H1 (cell line): Measurements from ENCODE around the gene LILRB3. TPM values are rescaled to one million over a fixed set of nuclear protein-coding genes. Genes with fewer than 3 reads are reported as not detected.
A peak's percentile ranks its signal among the peaks of the same experiment; 100 is the strongest.

Experiments
- CTCF ChIA-PET: fragments of 300-600 bp; sonication (Branson Sonifier 250); formaldehyde crosslinking; loops from one replicate; lab custom pipeline; 2021; ENCODE audit not compliant: partially characterized antibody; lab: Charles Lee
- POLR2A ChIA-PET: fragments of 300-600 bp; sonication (Branson Sonifier 250); formaldehyde crosslinking; loops from one replicate; lab custom pipeline; 2021; ENCODE audit warnings: inconsistent platforms; ENCODE audit not compliant: partially characterized antibody; lab: Charles Lee
- DNase-seq, 2 experiments: peaks; one replicate each; pipeline versions ENCODE4 v3.0.0 to v3.0.0-alpha.2; 2010 to 2022; ENCODE audit warnings: low spot score in 2 of 2, low read depth in 1 of 2, mixed read lengths in 1 of 2
- FAIRE-seq: peaks from 2 replicates; lab custom pipeline; 2011; peaks lifted over from hg19 to GRCh38; lab: Jason Lieb, UNC
- H2AFZ ChIP-seq: 2 replicates; pipeline ENCODE4 v1.8.1; 2012; ENCODE audit warnings: low read length, inconsistent platforms
- H2AK5ac ChIP-seq: 2 replicates; pipeline ENCODE4 v1.6.1; 2013; ENCODE audit warnings: low read depth, low read length
- H2BK120ac ChIP-seq: replicated peaks from 2 replicates; pipeline ENCODE3; 2013; ENCODE audit warnings: low read depth, low read length, inconsistent platforms
- H2BK12ac ChIP-seq: 2 replicates; pipeline ENCODE4 v1.6.1; 2013; ENCODE audit warnings: low read depth, low read length
- H2BK15ac ChIP-seq: 2 replicates; pipeline ENCODE4 v1.6.1; 2013; ENCODE audit warnings: low read length
- H2BK20ac ChIP-seq: 2 replicates; pipeline ENCODE4 v1.6.1; 2013; ENCODE audit warnings: low read length
- H2BK5ac ChIP-seq: 2 replicates; pipeline ENCODE4 v1.6.1; 2013; ENCODE audit warnings: low read depth, low read length
- H3K14ac ChIP-seq: 2 replicates; pipeline ENCODE4 v1.6.1; 2013; ENCODE audit warnings: inconsistent platforms; ENCODE audit not compliant: insufficient read length
- H3K18ac ChIP-seq: 2 replicates; pipeline ENCODE4 v1.6.1; 2013; ENCODE audit warnings: low read length; ENCODE audit errors: extremely low read depth
- H3K23ac ChIP-seq: 2 replicates; pipeline ENCODE4 v1.6.1; 2013; ENCODE audit warnings: inconsistent platforms; ENCODE audit not compliant: insufficient read length
- H3K23me2 ChIP-seq: 2 replicates; pipeline ENCODE4 v1.6.1; 2013; ENCODE audit warnings: low read depth, low read length
- H3K27ac ChIP-seq: 2 replicates; pipeline ENCODE4 v1.6.1; 2011; ENCODE audit warnings: low read depth, low read length, inconsistent platforms
- H3K27me3 ChIP-seq, 4 experiments: replicated peaks in 1 of 4; 1 replicate in 1 of 4; 2 replicates in 3 of 4; pipeline versions ENCODE4 v1.6.1 to v1.8.1; 2011 to 2013; ENCODE audit warnings: low read length in 3 of 4, mild to moderate bottlenecking in 3 of 4, inconsistent platforms in 2 of 4, mixed read lengths in 2 of 4, moderate library complexity in 1 of 4; ENCODE audit not compliant: control insufficient read depth in 3 of 4, insufficient read depth in 3 of 4; ENCODE audit errors: extremely low read depth in 1 of 4
- H3K36me3 ChIP-seq, 4 experiments: 2 replicates each; pipeline versions ENCODE4 v1.6.1 to v1.8.1; 2011 to 2013; ENCODE audit warnings: mild to moderate bottlenecking in 4 of 4, low read length in 3 of 4, moderate library complexity in 2 of 4, control low read depth in 1 of 4, inconsistent platforms in 1 of 4; ENCODE audit not compliant: insufficient read depth in 4 of 4, control insufficient read depth in 2 of 4
- H3K4ac ChIP-seq: replicated peaks from 2 replicates; pipeline ENCODE3; 2013; ENCODE audit warnings: low read length, low read depth, mixed read lengths, inconsistent platforms; ENCODE audit not compliant: insufficient read length
- H3K4me1 ChIP-seq, 4 experiments: replicated peaks in 1 of 4; 1 replicate in 1 of 4; 2 replicates in 3 of 4; pipeline versions ENCODE4 v1.6.1 to v1.8.1; 2011 to 2013; ENCODE audit warnings: low read length in 3 of 4, inconsistent platforms in 2 of 4, mixed read lengths in 1 of 4; ENCODE audit not compliant: insufficient read depth in 4 of 4, control insufficient read depth in 3 of 4
- H3K4me2 ChIP-seq, 2 experiments: 2 replicates each; pipeline versions ENCODE4 v1.6.1 to v1.8.1; 2011 to 2013; ENCODE audit warnings: low read depth in 2 of 2, low read length in 2 of 2, control low read depth in 1 of 2, inconsistent platforms in 1 of 2, mild to moderate bottlenecking in 1 of 2; ENCODE audit not compliant: insufficient read depth in 1 of 2
- H3K4me3 ChIP-seq, 4 experiments: fragments of 200-600, 300-600 bp in 1 of 4; sonication (generic), shearing (Covaris generic), sonication (Bioruptor Twin) in 1 of 4; 2 replicates each; pipeline versions ENCODE4 v1.5.1 to v1.8.1; 2011 to 2016; ENCODE audit warnings: low read length in 4 of 4, low read depth in 3 of 4, control low read depth in 2 of 4, inconsistent platforms in 2 of 4, mild to moderate bottlenecking in 2 of 4, mixed read lengths in 1 of 4, moderate library complexity in 1 of 4; ENCODE audit not compliant: insufficient read depth in 2 of 4; ENCODE audit errors: extremely low read depth in 1 of 4
- H3K56ac ChIP-seq: replicated peaks from 2 replicates; pipeline ENCODE3; 2013; ENCODE audit warnings: low read depth, mild to moderate bottlenecking, mixed read lengths, low read length, inconsistent platforms; ENCODE audit not compliant: insufficient read length
- H3K79me1 ChIP-seq: 2 replicates; pipeline ENCODE4 v1.6.1; 2013; ENCODE audit warnings: low read depth, low read length, control low read depth
- H3K79me2 ChIP-seq, 2 experiments: 2 replicates each; pipeline versions ENCODE4 v1.6.1 to v1.8.1; 2012 to 2013; ENCODE audit warnings: low read length in 2 of 2, mild to moderate bottlenecking in 2 of 2, inconsistent platforms in 1 of 2; ENCODE audit not compliant: insufficient read depth in 2 of 2, control insufficient read depth in 1 of 2
- H3K9ac ChIP-seq, 4 experiments: replicated peaks in 1 of 4; 1 replicate in 1 of 4; 2 replicates in 3 of 4; pipeline versions ENCODE4 v1.6.1 to v1.8.1; 2011 to 2013; ENCODE audit warnings: low read depth in 3 of 4, low read length in 3 of 4, control low read depth in 2 of 4, mild to moderate bottlenecking in 2 of 4, moderate library complexity in 2 of 4, inconsistent platforms in 1 of 4; ENCODE audit errors: extremely low read depth in 1 of 4
- H3K9me3 ChIP-seq, 2 experiments: 2 replicates each; pipeline versions ENCODE4 v1.6.1 to v1.8.1; 2012 to 2013; ENCODE audit warnings: mild to moderate bottlenecking in 2 of 2, moderate library complexity in 2 of 2, control low read depth in 1 of 2, inconsistent platforms in 1 of 2, low read depth in 1 of 2, low read length in 1 of 2, mixed read lengths in 1 of 2; ENCODE audit not compliant: insufficient read depth in 2 of 2
- H4K20me1 ChIP-seq, 2 experiments: replicated peaks in 1 of 2; 2 replicates each; pipeline versions ENCODE3 to v1.8.1; 2011 to 2013; ENCODE audit warnings: inconsistent platforms in 2 of 2, low read length in 2 of 2, mild to moderate bottlenecking in 1 of 2; ENCODE audit not compliant: insufficient read depth in 2 of 2, control insufficient read depth in 1 of 2
- H4K5ac ChIP-seq: 2 replicates; pipeline ENCODE4 v1.6.1; 2013; ENCODE audit warnings: low read length, low read depth, mixed read lengths, inconsistent platforms; ENCODE audit not compliant: insufficient read length
- H4K8ac ChIP-seq: 2 replicates; pipeline ENCODE4 v1.8.0; 2013; ENCODE audit warnings: mild to moderate bottlenecking, moderate library complexity, low read length, inconsistent platforms; ENCODE audit not compliant: insufficient read depth; ENCODE audit errors: extremely low read depth
- H4K91ac ChIP-seq: replicated peaks from 2 replicates; pipeline ENCODE3; 2013; ENCODE audit warnings: low read length, mixed read lengths, inconsistent platforms; ENCODE audit not compliant: insufficient read length
- ASH2L ChIP-seq: fragments of 200-600, 300-600 bp; sonication (generic); IDR thresholded peaks from one replicate; pipeline ENCODE4 v1.7.1; 2017; ENCODE audit warnings: low read length
- POLR2A ChIP-seq, 2 experiments: IDR thresholded peaks; 1 replicate in 1 of 2; 2 replicates in 1 of 2; pipeline ENCODE4 v1.6.1; 2011; ENCODE audit warnings: low read depth in 2 of 2, low read length in 2 of 2, mild to moderate bottlenecking in 2 of 2; ENCODE audit errors: control extremely low read depth in 1 of 2
- POLR2AphosphoS5 ChIP-seq: IDR thresholded peaks from 2 replicates; pipeline ENCODE4 v1.6.1; 2011; ENCODE audit warnings: low read depth, low read length
- WGBS, 2 experiments: shearing (Covaris generic) in 1 of 2; methylation state at CpG; one replicate each; pipeline versions ENCODE4 v1.1.6 to v1.1.7; 2013 to 2015; ENCODE audit warnings: low lambda C conversion rate in 2 of 2, mixed read lengths in 2 of 2, inconsistent platforms in 1 of 2, low coverage in 1 of 2, missing lambda C conversion rate in 1 of 2; ENCODE audit not compliant: insufficient replicate concordance in 2 of 2, insufficient coverage in 1 of 2, insufficient read length in 1 of 2; ENCODE audit errors: extremely low coverage in 1 of 2, missing lambda C conversion rate in 1 of 2; 5-methylcytosine and 5-hydroxymethylcytosine counted together
- polyA plus RNA-seq, 7 experiments: library from polyadenylated mRNA; depleted of rRNA in 3 of 7; stranded (reverse) in 5 of 7; unstranded in 2 of 7; fragments of >200 nt in 5 of 7; fragments of 200-250 nt in 2 of 7; gene quantifications; 1 replicate in 5 of 7; 2 replicates in 1 of 7; 4 replicates in 1 of 7; pipeline versions ENCODE4 v1.2.1 to v1.2.3, GENCODE V29; 2011 to 2013; ENCODE audit warnings: missing spikeins in 2 of 7, mixed read lengths in 2 of 7
- total RNA-seq: library from RNA; stranded (reverse); fragmentation: NEBNext Ultra II Directional; extraction: Animal tissue kit (Norgen Biotek cat#: 25700); gene quantifications from 2 replicates; pipeline ENCODE4 v1.2.1, GENCODE V29; 2021

The LILRB3 gene
- total and polyA plus RNA-seq, 2 of the 8 experiments (the other 6 are each of a cell fraction or from before 2014, with no cell fraction given) = not detected

DNA sequence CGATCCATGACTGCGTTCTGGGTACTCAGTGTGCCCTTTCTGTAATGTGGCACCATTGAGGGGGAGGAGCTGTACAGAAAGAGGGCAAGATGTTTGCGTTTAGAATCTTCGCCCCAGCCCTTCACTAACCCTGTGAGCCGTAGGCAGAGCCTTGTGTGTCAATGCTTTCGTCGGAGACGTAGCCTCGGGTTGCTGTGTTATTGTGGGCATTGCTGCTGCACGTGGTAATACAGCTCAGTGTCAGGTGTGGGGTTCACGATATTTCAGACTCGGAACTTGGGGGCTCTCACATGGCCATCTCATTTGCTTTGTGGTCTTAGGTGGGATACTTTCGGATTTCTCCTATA, 16.0 kb downstream of the LILRB3 start:
- Histone ChIP-seq H3K9ac (no peak overlapping the region), H3K79me2 (peaks cover 24 to 52% of the 10 kb centered on the region in 2 experiments), H3K14ac (no peak overlapping the region), H3K23me2 (peaks cover 16% of the 10 kb centered on the region), H2BK5ac (0 out of 2 replicates have a peak overlapping the region, but pooled peaks have one; percentile 3)
- 89% methylated on average over 13 of the region's 13 CpGs; no CpG with 5 or more reads in 1 of the 2 experiments for WGBS, 2 experiments
- CTCF ChIA-PET = interaction anchor here (0.8 kb wide), 1 partner anchor 37 kb away, joined by 4 read pairs; no protein-coding TSS in a partner anchor
- peak; percentile 44 for TF ChIP-seq POLR2AphosphoS5
- peak in 1 of 2 experiments; percentile 20; a peak in 1 of 3 replicates for TF ChIP-seq POLR2A (IDR thresholded peaks at IDR 0.05; ENCODE audit: control extremely low read depth in 1 of 2, low read depth in 2 of 2, low read length in 2 of 2)
- TF ChIP-seq ASH2L = no peak
- TF ChIP-seq, all 59 proteins: peak for 2
- Histone ChIP-seq H3K4ac (no peak overlapping the region), H2BK120ac (no peak overlapping the region), H3K79me1 (peaks cover 21% of the 10 kb centered on the region), H4K20me1 (peaks cover 54 to 58% of the 10 kb centered on the region in 2 experiments), H2AFZ (no peak overlapping the region), H3K4me1 (peaks cover 12 to 25% (median 19%) of the 10 kb centered on the region in 4 experiments), H3K23ac (no peak overlapping the region), H4K5ac (no peak overlapping the region), H4K8ac (no peak overlapping the region), H3K9me3 (no peaks in the 10 kb centered on the region), H3K36me3 (peaks cover 45 to 66% (median 60%) of the 10 kb centered on the region in 4 experiments), H3K27me3 (no peaks in the 10 kb centered on the region), H4K91ac (no peak overlapping the region), H2BK20ac (no peak overlapping the region), H2BK15ac (no peak overlapping the region), H3K27ac (no peak overlapping the region), H3K4me3 (0 out of 8 replicates have a peak overlapping the region, but pooled peaks of 1 of the 4 experiments have one; percentile 10), H3K4me2 (peak overlapping the region; percentile 4 to 22; a peak in 1 of 4 replicates), H3K18ac (no peak overlapping the region), H2BK12ac (no peak overlapping the region), H3K56ac (no peak overlapping the region), H2AK5ac (no peak overlapping the region)
- POLR2A ChIA-PET = interaction anchor here (1.0 to 23.4 kb wide), 10 partner anchors 10 to 70 kb away, joined by 3 to 909 read pairs (median 13); partner anchors contain the start of genes LILRB3, MBOAT7, RPS9 and TMC4
- FAIRE-seq = no peak
- no peak for DNase-seq
